ENCODE measurements around the gene SPRN.

- TF ChIP-seq CTCF (IDR thresholded peaks at IDR 0.05) (no peak), POLR2A (IDR thresholded peaks at IDR 0.05) (no peak), EP300 (IDR thresholded peaks at IDR 0.05) (no peak), POLR2AphosphoS5 (IDR thresholded peaks at IDR 0.05) (no peak)
These were observed 18.8 kb upstream of the SPRN start for GRCh38 chr10:133442967-133443924.

Measured in upper lobe of left lung (tissue), 4 donors.